Ishikawa (cell line): ENCODE measurements around the gene NAP1L5.

Experiments used
- CEBPB ChIP-seq: IDR thresholded peaks from 2 replicates; pipeline ENCODE4 v1.6.1; 2012
- CREB1 ChIP-seq: IDR thresholded peaks from 2 replicates; pipeline ENCODE4 v1.6.1; 2012; ENCODE audit warnings: low read depth
- EGR1 ChIP-seq: IDR thresholded peaks from 2 replicates; pipeline ENCODE4 v1.6.1; 2012
- EP300 ChIP-seq: IDR thresholded peaks from 2 replicates; pipeline ENCODE4 v1.6.1; 2012; ENCODE audit warnings: borderline replicate concordance
- FOXM1 ChIP-seq: IDR thresholded peaks from 2 replicates; pipeline ENCODE4 v1.6.1; 2012; ENCODE audit warnings: low read depth, borderline replicate concordance
- NFIC ChIP-seq: IDR thresholded peaks from 2 replicates; pipeline ENCODE4 v1.6.1; 2012
- RAD21 ChIP-seq: IDR thresholded peaks from 2 replicates; pipeline ENCODE4 v1.6.1; 2012; ENCODE audit warnings: low read depth
- TAF1 ChIP-seq: IDR thresholded peaks from 2 replicates; pipeline ENCODE4 v1.6.1; 2012; ENCODE audit warnings: low read depth, mild to moderate bottlenecking
- TCF12 ChIP-seq: IDR thresholded peaks from 2 replicates; pipeline ENCODE4 v1.6.1; 2012; ENCODE audit warnings: low read depth
- TEAD4 ChIP-seq: IDR thresholded peaks from 2 replicates; pipeline ENCODE4 v1.6.1; 2012
- YY1 ChIP-seq: IDR thresholded peaks from 2 replicates; pipeline ENCODE4 v1.6.1; 2012; ENCODE audit warnings: low read depth
- ZBTB7A ChIP-seq: IDR thresholded peaks from 2 replicates; pipeline ENCODE4 v1.6.1; 2012; ENCODE audit warnings: low read depth
- TF ChIP-seq, protein P1 (sequence below): IDR thresholded peaks from 2 replicates; pipeline ENCODE4 v1.6.1; 2012
- TF ChIP-seq, protein P2 (sequence below): IDR thresholded peaks from 2 replicates; pipeline ENCODE4 v1.6.1; 2012; ENCODE audit warnings: low read depth, mild to moderate bottlenecking

GRCh38 chr4:88674565-88674964, 23.1 kb downstream of the NAP1L5 start:
- TF ChIP-seq YY1 = no peak
- no peak for TF ChIP-seq TAF1
- TF ChIP-seq, protein P1, sequence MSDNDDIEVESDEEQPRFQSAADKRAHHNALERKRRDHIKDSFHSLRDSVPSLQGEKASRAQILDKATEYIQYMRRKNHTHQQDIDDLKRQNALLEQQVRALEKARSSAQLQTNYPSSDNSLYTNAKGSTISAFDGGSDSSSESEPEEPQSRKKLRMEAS = no peak
- no peak for TF ChIP-seq TEAD4
- no peak for TF ChIP-seq FOXM1
- TF ChIP-seq RAD21 = no peak
- no peak for TF ChIP-seq EP300
- no peak for TF ChIP-seq EGR1
- TF ChIP-seq, protein P2, sequence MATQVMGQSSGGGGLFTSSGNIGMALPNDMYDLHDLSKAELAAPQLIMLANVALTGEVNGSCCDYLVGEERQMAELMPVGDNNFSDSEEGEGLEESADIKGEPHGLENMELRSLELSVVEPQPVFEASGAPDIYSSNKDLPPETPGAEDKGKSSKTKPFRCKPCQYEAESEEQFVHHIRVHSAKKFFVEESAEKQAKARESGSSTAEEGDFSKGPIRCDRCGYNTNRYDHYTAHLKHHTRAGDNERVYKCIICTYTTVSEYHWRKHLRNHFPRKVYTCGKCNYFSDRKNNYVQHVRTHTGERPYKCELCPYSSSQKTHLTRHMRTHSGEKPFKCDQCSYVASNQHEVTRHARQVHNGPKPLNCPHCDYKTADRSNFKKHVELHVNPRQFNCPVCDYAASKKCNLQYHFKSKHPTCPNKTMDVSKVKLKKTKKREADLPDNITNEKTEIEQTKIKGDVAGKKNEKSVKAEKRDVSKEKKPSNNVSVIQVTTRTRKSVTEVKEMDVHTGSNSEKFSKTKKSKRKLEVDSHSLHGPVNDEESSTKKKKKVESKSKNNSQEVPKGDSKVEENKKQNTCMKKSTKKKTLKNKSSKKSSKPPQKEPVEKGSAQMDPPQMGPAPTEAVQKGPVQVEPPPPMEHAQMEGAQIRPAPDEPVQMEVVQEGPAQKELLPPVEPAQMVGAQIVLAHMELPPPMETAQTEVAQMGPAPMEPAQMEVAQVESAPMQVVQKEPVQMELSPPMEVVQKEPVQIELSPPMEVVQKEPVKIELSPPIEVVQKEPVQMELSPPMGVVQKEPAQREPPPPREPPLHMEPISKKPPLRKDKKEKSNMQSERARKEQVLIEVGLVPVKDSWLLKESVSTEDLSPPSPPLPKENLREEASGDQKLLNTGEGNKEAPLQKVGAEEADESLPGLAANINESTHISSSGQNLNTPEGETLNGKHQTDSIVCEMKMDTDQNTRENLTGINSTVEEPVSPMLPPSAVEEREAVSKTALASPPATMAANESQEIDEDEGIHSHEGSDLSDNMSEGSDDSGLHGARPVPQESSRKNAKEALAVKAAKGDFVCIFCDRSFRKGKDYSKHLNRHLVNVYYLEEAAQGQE = no peak
- TF ChIP-seq CEBPB = no peak
- no peak for TF ChIP-seq ZBTB7A
- TF ChIP-seq TCF12 = no peak
- TF ChIP-seq CREB1 = no peak
- TF ChIP-seq NFIC = no peak
